AG04450 (cell line): ENCODE measurements around the gene ADAMTS17. TPM values are rescaled to one million over a fixed set of nuclear protein-coding genes. Genes with fewer than 3 reads are reported as not detected.

Experiments used
- CTCF ChIA-PET: fragments of 300-600, 350-600 bp; formaldehyde crosslinking; extraction: SDS; loops from one replicate; lab custom pipeline; 2022; ENCODE audit warnings: antibody characterized with exemption, inconsistent platforms; lab: Charles Lee
- POLR2A ChIA-PET: fragments of 350-600 bp; formaldehyde crosslinking; extraction: SDS; loops from one replicate; lab custom pipeline; 2021; ENCODE audit warnings: antibody characterized with exemption, inconsistent platforms; lab: Yijun Ruan, JAX
- DNase-seq: peaks from one replicate; pipeline ENCODE4 v3.0.0-alpha.2; 2011; ENCODE audit warnings: low read depth, low spot score
- H3K27ac ChIP-seq: one replicate; pipeline ENCODE4 v1.5.1; 2012; ENCODE audit warnings: low read depth, low read length, control low read depth
- H3K27me3 ChIP-seq: one replicate; pipeline ENCODE4 v1.6.0; 2012; ENCODE audit warnings: low read length; ENCODE audit not compliant: control insufficient read depth, insufficient read depth
- H3K4me3 ChIP-seq: 2 replicates; pipeline ENCODE4 v1.5.1; 2011; ENCODE audit warnings: mild to moderate bottlenecking, low read depth, low read length, control low read depth
- H3K9me3 ChIP-seq: 2 replicates; pipeline ENCODE4 v1.5.1; 2012; ENCODE audit warnings: low read length; ENCODE audit not compliant: control insufficient read depth, insufficient read depth
- CTCF ChIP-seq: IDR thresholded peaks from 2 replicates; pipeline ENCODE4 v1.5.1; 2011; ENCODE audit warnings: low read depth, low read length, control low read depth, inconsistent platforms
- polyA plus RNA-seq: library from polyadenylated mRNA; depleted of rRNA; stranded (reverse); fragments of >200 nt; gene quantifications from 2 replicates; pipeline ENCODE4 v1.2.3, GENCODE V29; 2011

The ADAMTS17 gene
- polyA plus RNA-seq, 1 experiment, result 0.06 TPM

GRCh38 chr15:100191161-100191560 lies 150.6 kb downstream of the ADAMTS17 start:
- H3K27ac ChIP-seq, result no peak overlapping the region
- no peak overlapping the region for H3K4me3 ChIP-seq
- no peak for TF ChIP-seq CTCF
- DNase-seq, result no peak
- peaks cover 77% of the 10 kb centered on the region for H3K9me3 ChIP-seq
- H3K27me3 ChIP-seq, result no peaks in the 10 kb centered on the region
- POLR2A ChIA-PET, result no interaction called here
- CTCF ChIA-PET, result no interaction called here

- peaks cover 82% of the 10 kb centered on the region for H3K9me3 ChIP-seq
- no peak for DNase-seq
- H3K4me3 ChIP-seq, result no peak overlapping the region
- TF ChIP-seq CTCF, result no peak
- no peaks in the 10 kb centered on the region for H3K27me3 ChIP-seq
- ChIA-PET POLR2A (no interaction called here), CTCF (no interaction called here)
- H3K27ac ChIP-seq, result no peak overlapping the region
Measured at GRCh38 chr15:100190675-100191074, 151.1 kb downstream of the ADAMTS17 start.

- CTCF ChIA-PET, result no interaction called here
- Histone ChIP-seq H3K4me3 (no peak overlapping the region), H3K27me3 (no peaks in the 10 kb centered on the region), H3K9me3 (peaks cover 83% of the 10 kb centered on the region), H3K27ac (no peak overlapping the region)
- DNase-seq, result no peak
- POLR2A ChIA-PET, result no interaction called here
- no peak for TF ChIP-seq CTCF
Measured at GRCh38 chr15:100189849-100190248, 151.9 kb downstream of the ADAMTS17 start.

- CTCF ChIA-PET, result no interaction called here
- peaks cover 83% of the 10 kb centered on the region for H3K9me3 ChIP-seq
- POLR2A ChIA-PET, result no interaction called here
Measured at GRCh38 chr15:100189319-100189718, 152.5 kb downstream of the ADAMTS17 start.

GRCh38 chr15:100187677-100188076 lies 154.1 kb downstream of the ADAMTS17 start:
- ChIA-PET POLR2A (no interaction called here), CTCF (no interaction called here)
- peaks cover 73% of the 10 kb centered on the region for H3K9me3 ChIP-seq

More at GRCh38 chr15:100189319-100189718, 152.5 kb downstream of the ADAMTS17 start:
- Histone ChIP-seq H3K27ac (no peak overlapping the region), H3K27me3 (no peaks in the 10 kb centered on the region), H3K4me3 (no peak overlapping the region)
- TF ChIP-seq CTCF, result no peak
- DNase-seq, result no peak

More at GRCh38 chr15:100187677-100188076, 154.1 kb downstream of the ADAMTS17 start:
- Histone ChIP-seq H3K4me3 (no peak overlapping the region), H3K27ac (no peak overlapping the region), H3K27me3 (no peaks in the 10 kb centered on the region)
- DNase-seq, result no peak
- TF ChIP-seq CTCF, result no peak
